PC-9 (cell line): Measurements from ENCODE around the gene JADE2.

Experiments
- CTCF ChIP-seq: fragments of 200-600 bp; sonication (generic); conservative IDR thresholded peaks from 2 replicates; pipeline ENCODE4 v1.6.1; 2017; ENCODE audit warnings: mixed run types, antibody characterized with exemption, mild to moderate bottlenecking, moderate library complexity
- EZH2 ChIP-seq: fragments of 200-600 bp; sonication (generic); IDR thresholded peaks from 2 replicates; pipeline ENCODE4 v1.8.0; 2017; ENCODE audit warnings: antibody characterized with exemption, low read depth

GRCh38 chr5:134552301-134552700 is 26.8 kb downstream of the JADE2 start:
- TF ChIP-seq EZH2: no peak
- no peak for TF ChIP-seq CTCF
